Medulla oblongata (tissue), 1 donor: ENCODE results near the gene DIP2C.
A peak's percentile ranks its signal among the peaks of the same experiment; 100 is the strongest.
"Not testable (repeated sequence)": the region's sequence is repeated elsewhere in the genome, so short reads cannot be mapped to it uniquely, and the experiment has no call there.

ENCODE experiments used
- DNase-seq: peaks from one replicate; pipeline ENCODE4 v3.0.0-alpha.2; 2015; ENCODE audit errors: extremely low spot score

DIP2C gene

GRCh38 chr10:356452-356851, 333.0 kb downstream of the DIP2C start:
- DNase-seq = no peak

DNA sequence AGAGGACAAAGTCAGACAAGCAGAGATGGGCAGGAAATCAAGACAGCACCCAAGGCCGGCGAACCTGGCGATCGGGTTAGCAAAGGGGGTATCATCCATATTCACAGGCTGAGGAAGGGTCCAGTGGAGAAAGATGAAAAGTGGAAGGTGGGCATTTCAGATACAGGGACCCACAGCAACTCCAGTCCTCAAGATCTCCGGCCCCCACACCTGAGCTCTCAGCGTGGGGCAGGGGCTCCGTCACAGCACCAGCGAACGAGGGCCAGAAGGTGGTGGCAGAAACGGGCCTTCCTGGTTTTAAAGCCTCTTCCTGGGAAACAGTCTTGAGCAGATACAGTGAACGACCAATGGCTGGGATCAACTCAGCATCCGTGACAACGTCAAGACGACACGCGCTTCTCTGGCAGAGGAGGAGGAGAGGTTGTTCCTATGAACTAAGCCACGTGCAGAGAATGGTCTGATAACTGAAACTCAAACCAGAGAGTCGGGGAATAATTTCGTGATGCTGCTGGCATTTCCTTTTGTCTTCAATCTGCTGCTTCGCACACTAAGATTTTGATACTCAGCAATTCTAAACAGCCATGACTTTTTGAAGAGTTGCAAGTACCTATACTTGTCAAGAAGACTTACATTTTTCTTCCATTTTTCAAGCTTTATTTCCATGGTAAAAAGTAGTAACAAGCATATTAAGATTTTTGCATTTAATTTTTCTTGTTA, 334.4 kb downstream of the DIP2C start:
- DNase-seq = no peak

DNA sequence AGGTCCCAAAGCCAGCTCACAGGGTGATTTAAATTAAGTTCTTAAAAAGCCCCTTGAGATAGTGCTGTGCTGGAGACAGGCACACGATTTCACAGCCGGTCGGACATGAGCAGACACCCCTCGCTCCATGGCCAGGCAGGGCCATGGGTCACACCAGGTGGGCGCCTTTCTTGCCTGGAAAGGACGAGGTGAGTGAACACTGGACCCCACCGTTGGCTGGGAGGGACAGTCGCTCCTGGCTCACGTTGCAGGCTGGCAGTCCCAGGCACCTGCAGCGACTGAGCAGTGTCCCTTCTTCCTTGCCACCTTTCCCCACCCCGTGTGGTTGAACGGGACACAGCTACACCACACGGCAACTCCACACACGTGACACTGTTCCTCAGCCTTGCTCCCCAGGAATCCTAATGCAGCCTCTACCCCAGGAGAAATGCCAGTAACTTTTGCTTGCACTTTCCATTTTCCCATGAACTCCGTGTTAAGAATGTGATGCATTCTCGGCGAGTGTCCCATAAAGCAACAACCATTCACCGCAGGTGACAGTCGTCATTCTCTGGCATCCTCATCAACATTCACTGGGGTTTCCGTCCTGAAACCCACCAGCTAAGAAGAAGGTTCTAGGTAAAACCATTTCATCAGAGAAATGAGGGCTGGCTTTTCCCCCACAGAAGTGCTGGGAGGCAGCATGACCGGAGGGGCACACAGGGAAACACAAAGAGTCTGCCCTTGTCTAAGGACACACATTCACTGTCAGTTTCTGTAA, 336.8 kb downstream of the DIP2C start:
- no peak for DNase-seq

- no peak for DNase-seq
Measured at GRCh38 chr10:351770-352334, 337.6 kb downstream of the DIP2C start.

GRCh38 chr10:350981-351501, 338.4 kb downstream of the DIP2C start:
- DNase-seq = no peak

DNA sequence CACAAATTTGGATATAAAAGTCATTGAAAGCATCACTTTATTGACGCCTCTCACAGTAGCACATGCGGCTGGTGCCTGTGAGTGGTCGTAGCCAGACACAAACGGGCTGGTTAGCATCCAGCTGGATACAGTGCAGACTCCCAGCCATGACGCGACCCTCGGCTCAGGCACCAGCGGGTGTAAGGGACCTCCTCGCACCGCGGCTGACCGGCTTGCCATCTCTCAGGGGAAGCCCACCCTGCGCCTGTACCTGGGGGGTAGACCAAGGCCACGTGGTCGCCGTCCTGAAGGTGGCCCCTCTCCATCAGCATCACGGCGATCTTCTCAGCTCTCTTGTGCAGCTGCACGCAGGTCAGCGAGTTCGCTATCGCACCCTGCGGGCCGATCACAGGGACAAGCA, 340.4 kb downstream of the DIP2C start:
- no peak for DNase-seq

DNA sequence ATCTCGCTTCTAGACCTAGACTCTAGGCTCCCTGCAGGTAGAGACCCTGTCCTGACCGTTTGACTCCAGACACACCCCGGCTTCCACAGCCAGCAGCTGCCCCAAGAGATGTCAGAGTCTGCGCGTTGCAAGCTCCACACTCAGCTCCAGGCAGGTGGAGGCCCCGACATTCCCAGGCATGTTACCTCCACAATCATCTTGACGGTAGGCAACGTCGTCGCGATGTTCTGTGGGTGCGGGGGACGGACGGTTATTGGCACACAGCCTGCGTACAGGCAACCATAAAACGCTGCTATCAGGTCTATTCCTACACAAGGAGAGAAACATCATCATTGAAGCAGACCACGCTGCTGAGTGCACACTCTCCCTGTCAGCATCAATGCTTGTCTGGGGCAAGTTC, 341.0 kb downstream of the DIP2C start:
- no peak for DNase-seq

DNA sequence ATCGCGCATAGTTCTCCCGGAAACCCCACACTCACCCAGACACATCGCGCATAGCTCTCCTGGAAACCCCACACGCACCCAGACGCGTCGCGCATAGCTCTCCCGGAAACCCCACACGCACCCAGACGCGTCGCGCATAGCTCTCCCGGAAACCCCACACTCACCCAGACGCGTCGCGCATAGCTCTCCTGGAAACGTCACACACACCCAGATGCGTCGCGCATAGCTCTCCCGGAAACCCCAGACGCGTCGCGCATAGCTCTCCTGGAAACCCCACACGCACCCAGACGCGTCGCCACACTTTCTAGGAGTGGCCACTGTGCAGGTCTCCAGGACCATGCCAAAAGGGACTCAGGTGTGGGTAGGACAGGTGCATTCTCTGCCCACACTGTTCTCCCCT, 341.7 kb downstream of the DIP2C start:
- DNase-seq = not testable (repeated sequence)

GRCh38 chr10:347190-347589, 342.3 kb downstream of the DIP2C start:
- DNase-seq = not testable (repeated sequence)

- no peak for DNase-seq
Measured at GRCh38 chr10:344582-345200, 344.8 kb downstream of the DIP2C start.

DNA sequence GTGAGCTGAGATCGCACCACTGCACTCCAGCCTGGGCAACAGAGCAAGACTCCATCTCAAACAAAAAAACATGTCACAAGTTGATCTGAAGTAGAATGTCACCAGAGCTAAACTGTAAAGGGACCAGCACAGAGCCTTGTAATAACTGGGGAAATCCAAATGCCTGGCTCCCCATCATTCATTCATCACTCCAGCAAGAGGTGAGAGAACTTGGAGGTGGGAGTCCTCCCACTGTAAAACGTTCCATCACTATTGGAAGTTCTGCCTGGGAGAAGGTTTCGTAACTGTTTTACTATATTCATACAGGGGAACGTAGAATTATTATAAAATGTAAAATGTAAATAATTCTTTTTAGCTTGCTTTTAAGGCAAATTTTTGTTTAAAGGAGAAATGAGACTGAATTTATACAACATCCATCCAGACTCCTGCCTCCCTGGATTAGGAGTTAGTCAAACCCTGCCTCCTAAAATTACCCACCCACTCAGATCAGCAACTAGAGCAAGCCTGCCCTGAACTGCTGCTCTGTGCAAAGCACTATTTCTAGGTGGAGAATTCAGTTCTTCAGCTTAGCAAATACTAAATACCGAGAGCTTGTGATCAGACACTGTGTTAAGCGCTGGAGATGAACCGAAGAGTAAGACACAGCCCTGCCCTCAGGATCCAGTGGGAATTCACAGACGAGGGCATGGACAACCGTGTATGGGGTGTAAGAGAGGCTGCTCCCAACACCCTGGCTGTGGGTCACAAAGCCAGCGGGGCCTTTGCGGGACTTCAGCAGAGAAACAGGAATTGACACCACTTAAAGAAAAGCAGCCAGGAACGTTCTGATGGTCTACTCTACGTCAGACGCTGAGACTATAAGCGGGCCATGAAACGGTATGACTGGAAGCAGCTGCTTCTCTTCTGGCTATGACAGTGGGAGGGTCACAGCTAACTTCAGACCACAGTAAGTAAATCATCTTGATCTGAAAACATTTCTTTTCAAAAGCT, 345.9 kb downstream of the DIP2C start:
- DNase-seq = no peak

DNA sequence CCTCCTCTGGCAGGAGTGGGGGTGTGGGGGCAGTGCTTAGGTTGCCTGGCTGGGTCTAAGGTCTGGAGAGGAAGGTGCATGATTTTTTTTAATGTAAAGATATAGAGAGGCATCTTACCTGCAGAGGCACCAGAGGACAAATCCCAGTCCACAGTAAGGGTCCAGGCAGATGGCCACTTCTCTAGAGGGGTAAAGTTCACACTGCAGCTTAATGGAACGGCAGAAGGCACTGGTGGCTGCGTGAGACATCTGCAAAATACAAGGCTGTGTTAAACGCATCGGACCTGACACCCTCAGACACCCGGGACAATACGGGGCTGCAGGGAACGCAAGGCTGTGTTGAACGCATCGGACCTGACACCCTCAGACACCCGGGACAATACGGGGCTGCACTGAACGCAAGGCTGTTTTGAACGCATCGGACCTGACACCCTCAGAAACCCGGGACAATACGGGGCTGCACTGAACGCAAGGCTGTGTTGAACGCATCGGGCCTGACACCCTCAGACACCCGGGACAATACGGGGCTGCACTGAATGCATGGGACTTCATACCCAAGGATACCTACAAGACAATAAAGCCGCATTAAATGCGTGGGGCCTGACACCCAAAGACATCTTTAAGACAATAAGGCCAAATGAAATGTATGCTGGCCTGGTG, 348.3 kb downstream of the DIP2C start:
- no peak for DNase-seq

GRCh38 chr10:340646-341045, 348.8 kb downstream of the DIP2C start:
- no peak for DNase-seq

DNA sequence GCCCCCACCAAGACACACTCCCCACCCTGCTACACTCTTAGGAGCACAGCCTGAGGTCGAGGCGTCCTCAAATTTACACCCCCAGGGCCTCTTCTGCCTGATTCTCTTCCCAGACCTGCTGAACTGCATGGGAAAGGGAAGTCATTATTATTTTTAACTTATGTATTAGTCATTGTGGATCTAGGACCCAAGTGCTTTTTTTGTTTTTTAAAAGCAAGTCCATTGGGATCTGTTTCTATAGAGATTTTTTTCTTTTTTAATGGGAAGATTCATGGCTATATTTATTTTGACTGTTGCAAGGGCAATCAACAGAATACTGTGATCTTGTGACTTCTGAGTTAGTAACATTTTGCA, 350.5 kb downstream of the DIP2C start:
- no peak for DNase-seq

DNA sequence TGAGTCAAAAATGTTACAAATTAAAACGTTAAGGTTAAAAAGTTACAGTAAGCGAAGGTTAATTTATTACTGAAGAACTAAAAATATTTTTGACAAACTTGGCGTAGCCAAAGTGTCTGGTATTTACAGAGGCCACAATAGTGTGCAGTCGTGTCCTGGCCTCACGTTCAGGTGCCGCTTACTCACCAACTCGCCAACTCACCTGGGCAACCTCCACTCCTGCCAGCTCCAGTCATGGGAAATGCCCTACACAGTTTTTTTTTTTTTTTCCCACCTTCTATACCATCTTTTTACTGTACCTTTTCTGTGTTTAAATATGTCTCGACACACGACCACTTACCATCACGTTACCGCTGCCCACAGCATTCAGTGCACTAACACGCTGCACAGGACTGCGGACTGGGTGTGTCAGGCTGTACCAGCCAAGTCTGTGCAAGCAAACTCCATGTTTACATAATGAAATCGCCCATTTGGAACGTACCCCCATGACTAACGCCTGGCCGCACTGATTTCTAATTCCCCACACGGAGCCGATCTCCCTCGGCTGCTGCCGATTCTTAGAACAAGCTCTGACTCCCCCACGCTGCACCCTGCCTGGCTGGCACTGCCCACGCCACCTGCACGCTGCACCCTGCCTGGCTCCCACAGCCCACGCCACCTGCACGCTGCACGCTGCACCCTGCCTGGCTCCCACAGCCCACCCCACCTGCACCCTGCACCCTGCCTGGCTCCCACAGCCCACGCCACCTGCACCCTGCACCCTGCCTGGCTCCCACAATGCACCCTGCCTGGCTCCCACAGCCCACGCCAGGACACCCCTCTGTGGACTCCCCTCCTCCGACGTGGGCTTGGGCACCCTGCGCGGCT, 351.1 kb downstream of the DIP2C start:
- DNase-seq = no peak

- no peak for DNase-seq
Measured at GRCh38 chr10:336247-336646, 353.2 kb downstream of the DIP2C start.

DNA sequence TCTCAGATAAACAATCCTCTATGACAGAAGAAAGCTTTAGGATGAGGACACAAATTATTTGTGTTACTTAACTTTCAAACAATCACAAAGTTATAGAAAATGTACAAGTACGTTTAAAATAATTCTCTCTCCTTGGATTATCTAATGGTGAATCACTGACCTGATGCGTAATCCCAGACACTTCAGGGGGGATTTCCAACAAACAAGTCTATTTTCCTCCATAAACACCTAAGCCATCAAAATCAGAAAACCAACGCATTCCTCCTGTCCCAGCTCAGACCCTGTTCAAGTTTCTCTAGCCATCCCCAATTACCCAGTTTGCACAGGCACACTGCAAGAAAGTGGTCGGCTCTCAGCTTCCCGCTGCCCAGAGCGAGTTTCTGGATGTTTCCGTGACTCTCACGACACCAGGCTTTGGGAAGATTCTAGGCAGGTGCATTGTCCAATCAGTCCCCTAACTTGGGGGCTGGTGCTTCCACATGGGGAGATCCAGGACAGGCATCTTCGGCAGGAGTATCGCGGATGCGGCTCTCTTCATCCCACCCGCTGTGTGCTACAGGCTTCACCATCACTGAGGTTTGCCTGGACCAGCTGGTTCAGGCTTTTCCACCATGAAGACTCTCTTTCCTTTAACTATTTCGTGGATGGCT, 354.2 kb downstream of the DIP2C start:
- no peak for DNase-seq

GRCh38 chr10:331186-331585, 358.3 kb downstream of the DIP2C start:
- DNase-seq = peak; percentile 50
